HepG2 (cell line): ENCODE results near the gene UBE2D3. TPM values are rescaled to one million over a fixed set of nuclear protein-coding genes. Genes with fewer than 3 reads are reported as not detected.

Experiments
- CBX2 ChIP-seq, 2 experiments: fragments of 200-600 bp in 1 of 2; sonication (generic); formaldehyde crosslinking in 1 of 2; IDR thresholded peaks; 2 replicates each; pipeline versions ENCODE4 v1.7.0 to v1.8.1; 2018 to 2022; ENCODE audit warnings: low read depth in 2 of 2, low read length in 1 of 2, mild to moderate bottlenecking in 1 of 2, missing genetic modification reagents in 1 of 2
- HNF4G ChIP-seq, 2 experiments: sonication (generic) in 1 of 2; formaldehyde crosslinking in 1 of 2; IDR thresholded peaks; 2 replicates each; pipeline versions ENCODE4 v1.4.0 to v1.6.1; 2011 to 2020; ENCODE audit warnings: borderline replicate concordance in 2 of 2, low read depth in 2 of 2, mild to moderate bottlenecking in 2 of 2, low read length in 1 of 2, missing genetic modification reagents in 1 of 2, moderate library complexity in 1 of 2
- KDM4B ChIP-seq: sonication (generic); formaldehyde crosslinking; IDR thresholded peaks from 2 replicates; pipeline ENCODE4 v1.4.0; 2020; ENCODE audit warnings: missing genetic modification reagents
- MTF1 ChIP-seq: sonication (generic); formaldehyde crosslinking; IDR thresholded peaks from 2 replicates; pipeline ENCODE4 v1.5.0; 2020; ENCODE audit warnings: missing genetic modification reagents
- NPAS2 ChIP-seq: sonication (generic); formaldehyde crosslinking; IDR thresholded peaks from 2 replicates; pipeline ENCODE4 v1.8.0; 2022; ENCODE audit warnings: mild to moderate bottlenecking, missing genetic modification reagents, borderline replicate concordance
- PHF8 ChIP-seq: sonication (generic); formaldehyde crosslinking; IDR thresholded peaks from 2 replicates; pipeline ENCODE4 v1.5.0; 2020; ENCODE audit warnings: missing genetic modification reagents
- PRDM15 ChIP-seq: sonication (generic); formaldehyde crosslinking; IDR thresholded peaks from 2 replicates; pipeline ENCODE4 v1.4.0; 2020; ENCODE audit warnings: missing genetic modification reagents
- PRMT3 ChIP-seq: sonication (generic); formaldehyde crosslinking; IDR thresholded peaks from 2 replicates; pipeline ENCODE4 v1.8.1; 2022; ENCODE audit warnings: low read depth, mild to moderate bottlenecking, moderate library complexity, missing genetic modification reagents, borderline replicate concordance
- ZC3H4 ChIP-seq: sonication (generic); formaldehyde crosslinking; IDR thresholded peaks from 2 replicates; pipeline ENCODE4 v1.4.0; 2020; ENCODE audit warnings: missing genetic modification reagents, borderline replicate concordance
- ZFP1 ChIP-seq: IDR thresholded peaks from 2 replicates; pipeline ENCODE4 v1.6.1; 2016
- ZNF784 ChIP-seq: sonication (generic); formaldehyde crosslinking; IDR thresholded peaks from 2 replicates; pipeline ENCODE4 v1.5.1; 2020; ENCODE audit warnings: missing genetic modification reagents, mild to moderate bottlenecking, borderline replicate concordance
- polyA plus RNA-seq, 8 experiments: library from polyadenylated mRNA; depleted of rRNA in 3 of 8; stranded (reverse) in 7 of 8; unstranded in 1 of 8; fragments of >200 nt; fragmentation: Illumina TruSeq in 4 of 8; extraction: Trizol in 4 of 8; gene quantifications; 2 replicates each; pipeline versions ENCODE4 v1.2.1 to v1.2.3, GENCODE V29; 2011 to 2016; ENCODE audit warnings: low read depth in 4 of 8, missing spikeins in 1 of 8, mixed read lengths in 1 of 8; ENCODE audit not compliant: insufficient read depth in 1 of 8
- total RNA-seq, 5 experiments: library from RNA; depleted of rRNA; stranded (reverse); fragments of >200 nt; fragmentation: Illumina TruSeq; extraction: Trizol; gene quantifications; 2 replicates each; pipeline ENCODE4 v1.2.3, GENCODE V29; 2016; ENCODE audit warnings: low read depth in 1 of 5
- TF ChIP-seq, protein P1 (sequence below): sonication (generic); formaldehyde crosslinking; IDR thresholded peaks from 2 replicates; pipeline ENCODE4 v1.5.0; 2020; ENCODE audit warnings: missing genetic modification reagents
- TF ChIP-seq, protein P2 (sequence below): sonication (generic); formaldehyde crosslinking; IDR thresholded peaks from 2 replicates; pipeline ENCODE4 v1.4.0; 2020; ENCODE audit warnings: mild to moderate bottlenecking, missing genetic modification reagents

UBE2D3 gene
- total and polyA plus RNA-seq, 2 of the 13 experiments (the other 11 are each of a cell fraction or from before 2014, with no cell fraction given), result 224 to 293 TPM

DNA sequence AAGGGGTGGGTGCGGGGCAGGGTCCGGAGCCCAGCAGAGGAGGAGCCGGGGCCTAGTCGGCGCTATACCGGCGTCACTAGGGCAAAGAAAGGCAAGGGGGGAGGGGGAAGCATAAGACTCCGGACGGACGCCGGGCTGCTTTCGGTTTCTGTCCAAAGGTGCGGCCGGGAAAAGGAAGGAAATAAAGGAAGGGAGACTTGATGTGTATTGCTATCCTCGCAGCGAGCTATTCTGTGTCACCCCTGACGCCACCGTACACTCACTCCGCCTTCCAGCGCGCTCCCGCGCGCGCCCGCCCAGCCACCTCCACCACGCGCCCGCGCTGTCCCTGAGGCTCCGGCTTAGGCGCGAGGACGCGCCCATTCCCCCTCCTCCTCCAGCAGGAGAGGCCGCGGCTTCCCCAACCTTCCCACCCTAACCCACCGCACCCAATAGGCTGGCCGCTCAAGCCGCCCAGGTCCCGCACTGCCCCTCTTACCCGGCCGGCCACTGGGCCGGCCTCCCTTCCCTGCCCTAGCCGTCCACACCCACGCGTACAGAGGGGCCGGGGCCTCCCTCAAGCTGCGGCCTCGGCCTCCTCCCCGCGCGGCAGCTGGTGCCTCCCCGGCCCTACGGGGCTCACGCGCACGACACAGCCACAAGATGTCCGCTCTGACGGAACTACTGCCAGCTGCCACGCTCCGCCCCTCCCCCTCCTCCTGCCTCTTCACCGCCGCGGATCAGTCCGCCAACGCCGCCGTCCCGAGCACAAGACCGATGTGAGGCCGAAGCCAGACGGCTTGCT, at the start of gene UBE2D3 (continued):
- 0 out of 2 replicates have a peak, but pooled peaks have one; percentile 30 for TF ChIP-seq PRDM15
- TF ChIP-seq PRMT3 (CRISPR knock-in tag), result no peak
- TF ChIP-seq HNF4G (IDR thresholded peaks at IDR 0.05; ENCODE audit: borderline replicate concordance, low read depth, low read length), result peak; percentile 15; the same call in 1 of the 2 replicates
- TF ChIP-seq HNF4G (CRISPR knock-in tag; IDR thresholded peaks at IDR 0.05; ENCODE audit: borderline replicate concordance, low read depth), result no peak
- peak; percentile 52; the same call in 1 of the 2 replicates for TF ChIP-seq ZNF784
- no peak for TF ChIP-seq CBX2 (IDR thresholded peaks at IDR 0.05; ENCODE audit: low read depth, low read length)
- TF ChIP-seq CBX2 (CRISPR knock-in tag; IDR thresholded peaks at IDR 0.05; ENCODE audit: low read depth), result no peak
- TF ChIP-seq KDM4B, result peak; percentile 86; the same call in 1 of the 2 replicates
- TF ChIP-seq MTF1 (CRISPR knock-in tag), result no peak
- 0 out of 2 replicates have a peak, but pooled peaks have one; percentile 43 for TF ChIP-seq ZFP1 (CRISPR knock-in tag)
- no peak for TF ChIP-seq NPAS2
- TF ChIP-seq, protein P1, sequence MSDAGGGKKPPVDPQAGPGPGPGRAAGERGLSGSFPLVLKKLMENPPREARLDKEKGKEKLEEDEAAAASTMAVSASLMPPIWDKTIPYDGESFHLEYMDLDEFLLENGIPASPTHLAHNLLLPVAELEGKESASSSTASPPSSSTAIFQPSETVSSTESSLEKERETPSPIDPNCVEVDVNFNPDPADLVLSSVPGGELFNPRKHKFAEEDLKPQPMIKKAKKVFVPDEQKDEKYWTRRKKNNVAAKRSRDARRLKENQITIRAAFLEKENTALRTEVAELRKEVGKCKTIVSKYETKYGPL (CRISPR knock-in tag), result no peak
- TF ChIP-seq ZC3H4, result peak; percentile 62
- peak; percentile 87 for TF ChIP-seq PHF8
- TF ChIP-seq, protein P2, sequence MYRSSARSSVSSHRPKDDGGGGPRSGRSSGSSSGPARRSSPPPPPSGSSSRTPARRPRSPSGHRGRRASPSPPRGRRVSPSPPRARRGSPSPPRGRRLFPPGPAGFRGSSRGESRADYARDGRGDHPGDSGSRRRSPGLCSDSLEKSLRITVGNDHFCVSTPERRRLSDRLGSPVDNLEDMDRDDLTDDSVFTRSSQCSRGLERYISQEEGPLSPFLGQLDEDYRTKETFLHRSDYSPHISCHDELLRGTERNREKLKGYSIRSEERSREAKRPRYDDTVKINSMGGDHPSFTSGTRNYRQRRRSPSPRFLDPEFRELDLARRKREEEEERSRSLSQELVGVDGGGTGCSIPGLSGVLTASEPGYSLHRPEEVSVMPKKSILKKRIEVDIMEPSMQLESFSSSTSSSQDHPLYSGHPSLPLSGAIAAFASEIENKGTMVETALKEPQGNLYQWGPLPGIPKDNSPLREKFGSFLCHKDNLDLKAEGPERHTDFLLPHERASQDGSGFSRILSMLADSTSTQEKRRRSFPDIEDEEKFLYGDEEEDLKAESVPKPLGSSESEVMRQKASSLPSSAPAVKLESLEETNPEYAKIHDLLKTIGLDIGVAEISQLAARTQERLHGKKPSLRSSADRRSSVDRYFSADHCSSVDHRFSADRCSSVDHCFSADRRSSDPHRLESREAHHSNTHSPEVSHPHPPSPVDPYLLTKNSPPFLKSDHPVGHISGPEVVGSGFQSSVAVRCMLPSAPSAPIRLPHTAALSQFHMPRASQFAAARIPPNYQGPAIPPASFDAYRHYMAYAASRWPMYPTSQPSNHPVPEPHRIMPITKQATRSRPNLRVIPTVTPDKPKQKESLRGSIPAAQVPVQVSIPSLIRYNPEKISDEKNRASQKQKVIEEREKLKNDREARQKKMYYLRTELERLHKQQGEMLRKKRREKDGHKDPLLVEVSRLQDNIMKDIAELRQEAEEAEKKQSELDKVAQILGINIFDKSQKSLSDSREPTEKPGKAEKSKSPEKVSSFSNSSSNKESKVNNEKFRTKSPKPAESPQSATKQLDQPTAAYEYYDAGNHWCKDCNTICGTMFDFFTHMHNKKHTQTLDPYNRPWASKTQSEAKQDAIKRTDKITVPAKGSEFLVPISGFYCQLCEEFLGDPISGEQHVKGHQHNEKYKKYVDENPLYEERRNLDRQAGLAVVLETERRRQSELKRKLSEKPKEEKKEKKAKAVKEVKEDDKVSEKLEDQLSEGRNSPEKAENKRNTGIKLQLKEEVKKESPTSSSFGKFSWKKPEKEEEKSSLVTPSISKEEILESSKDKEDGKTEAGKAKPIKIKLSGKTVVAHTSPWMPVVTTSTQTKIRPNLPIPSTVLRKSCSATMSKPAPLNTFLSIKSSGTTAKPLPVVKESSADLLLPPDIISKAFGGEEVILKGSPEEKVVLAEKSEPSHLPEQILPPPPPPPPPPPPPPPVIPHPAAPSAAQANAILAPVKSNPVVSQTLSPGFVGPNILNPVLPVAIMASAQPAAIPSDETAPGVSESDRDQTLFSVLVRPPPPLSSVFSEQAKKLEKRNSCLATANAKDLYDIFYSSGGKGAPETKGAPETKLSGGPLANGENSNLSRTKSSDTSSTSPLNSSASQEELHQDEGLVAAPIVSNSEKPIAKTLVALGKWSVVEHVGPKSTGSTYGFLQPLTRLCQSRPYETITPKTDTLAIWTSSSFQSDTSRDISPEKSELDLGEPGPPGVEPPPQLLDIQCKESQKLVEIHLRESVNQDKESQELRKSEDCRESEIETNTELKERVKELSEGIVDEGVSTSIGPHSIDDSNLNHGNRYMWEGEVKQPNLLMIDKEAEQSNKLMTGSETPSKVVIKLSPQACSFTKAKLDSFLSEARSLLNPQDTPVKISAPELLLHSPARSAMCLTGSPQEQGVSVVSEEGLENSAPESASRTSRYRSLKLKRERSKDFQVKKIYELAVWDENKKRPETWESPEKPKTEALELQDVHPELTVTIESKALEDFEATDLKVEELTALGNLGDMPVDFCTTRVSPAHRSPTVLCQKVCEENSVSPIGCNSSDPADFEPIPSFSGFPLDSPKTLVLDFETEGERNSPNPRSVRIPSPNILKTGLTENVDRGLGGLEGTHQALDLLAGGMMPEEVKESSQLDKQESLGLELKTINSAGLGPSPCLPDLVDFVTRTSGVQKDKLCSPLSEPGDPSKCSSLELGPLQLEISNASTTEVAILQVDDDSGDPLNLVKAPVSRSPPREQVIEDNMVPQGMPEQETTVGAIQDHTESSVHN, result 0 out of 2 replicates have a peak, but pooled peaks have one; percentile 16
